TTC549 (cell line): ENCODE data around the gene DYNLT3.

Experiments used
- FAIRE-seq: peaks from 2 replicates; lab custom pipeline; 2012; peaks lifted over from hg19 to GRCh38; lab: Jason Lieb, UNC

Gene DYNLT3

DNA sequence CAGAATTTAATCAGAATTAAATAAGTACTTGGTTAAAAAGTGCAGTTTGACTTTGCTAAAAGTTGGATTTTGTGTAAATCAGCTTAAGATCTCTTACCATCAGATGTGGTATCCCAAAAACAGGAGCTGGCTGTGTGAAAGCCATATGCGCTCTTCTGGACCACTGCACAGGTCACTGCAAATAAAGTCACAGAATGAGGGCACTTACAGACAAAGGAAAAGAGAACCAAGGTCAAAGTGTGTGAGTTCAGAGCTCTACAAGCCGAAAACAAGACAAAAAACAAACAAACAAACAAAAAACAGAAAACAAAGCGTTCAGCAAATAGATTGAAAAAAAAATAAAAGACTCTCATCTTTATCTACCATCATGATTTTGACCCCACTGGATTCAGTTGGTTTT lies 6.4 kb downstream of the DYNLT3 start:
- no peak for FAIRE-seq

GRCh38 chrX:37834937-37835336 lies 12.4 kb downstream of the DYNLT3 start:
- no peak for FAIRE-seq

DNA sequence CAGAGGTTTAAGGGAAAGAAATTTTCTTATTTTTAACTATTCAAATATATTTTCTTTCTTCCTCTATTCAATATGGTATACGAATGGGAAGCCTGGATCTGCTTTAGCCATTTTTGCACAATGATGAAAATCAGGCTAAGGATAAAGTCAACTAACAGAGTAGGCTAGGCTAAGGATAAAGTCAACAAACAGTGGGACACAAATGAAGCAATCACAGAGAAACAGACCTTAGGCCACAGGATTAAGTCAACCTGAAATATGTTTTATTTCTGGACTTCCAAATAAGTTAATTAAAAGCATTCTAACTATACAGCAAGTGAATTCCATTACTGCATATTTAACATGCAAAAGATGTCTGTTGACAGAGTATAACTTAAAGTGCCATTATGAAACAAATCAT lies 17.0 kb downstream of the DYNLT3 start:
- no peak for FAIRE-seq

GRCh38 chrX:37829721-37830120 lies 17.6 kb downstream of the DYNLT3 start:
- no peak for FAIRE-seq

GRCh38 chrX:37825215-37825842 lies 22.0 kb downstream of the DYNLT3 start:
- no peak for FAIRE-seq

DNA sequence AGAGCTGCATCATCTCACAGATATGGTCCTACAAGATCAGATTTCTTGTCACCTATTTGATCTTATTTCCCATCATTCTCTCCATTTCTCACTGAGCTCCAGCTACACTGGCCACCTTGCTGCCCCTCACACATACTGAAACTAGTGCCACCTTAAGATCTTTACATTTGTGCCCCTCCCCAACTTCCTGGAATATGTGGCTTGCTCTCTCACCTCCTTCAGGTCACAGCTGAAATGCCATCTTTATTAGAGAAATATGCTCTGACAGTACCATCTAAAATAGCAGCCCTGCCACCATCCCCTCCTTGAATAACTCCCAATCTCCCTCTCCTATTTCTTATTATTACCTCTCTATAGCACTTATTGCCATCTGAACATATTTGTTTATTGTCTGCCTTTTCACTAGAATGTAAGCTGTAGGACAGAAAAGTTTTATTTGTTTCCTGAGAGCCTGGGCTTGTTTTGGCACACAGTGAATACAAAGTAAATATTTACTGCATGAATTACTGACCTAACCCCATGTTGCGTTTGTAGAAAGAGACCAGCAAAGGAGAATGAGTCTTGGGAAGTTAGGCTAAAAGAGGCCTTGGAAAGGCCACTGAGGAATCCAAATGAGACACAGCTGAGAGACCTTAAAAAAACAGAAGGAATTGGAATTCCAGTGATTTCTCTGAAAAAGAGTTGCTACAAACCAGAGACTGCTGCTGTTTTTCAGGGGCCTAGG lies 22.7 kb downstream of the DYNLT3 start:
- FAIRE-seq: no peak

GRCh38 chrX:37820646-37821045 lies 26.7 kb downstream of the DYNLT3 start:
- no peak for FAIRE-seq

- FAIRE-seq: no peak
Observed at GRCh38 chrX:37818031-37818430, 29.3 kb downstream of the DYNLT3 start.

DNA sequence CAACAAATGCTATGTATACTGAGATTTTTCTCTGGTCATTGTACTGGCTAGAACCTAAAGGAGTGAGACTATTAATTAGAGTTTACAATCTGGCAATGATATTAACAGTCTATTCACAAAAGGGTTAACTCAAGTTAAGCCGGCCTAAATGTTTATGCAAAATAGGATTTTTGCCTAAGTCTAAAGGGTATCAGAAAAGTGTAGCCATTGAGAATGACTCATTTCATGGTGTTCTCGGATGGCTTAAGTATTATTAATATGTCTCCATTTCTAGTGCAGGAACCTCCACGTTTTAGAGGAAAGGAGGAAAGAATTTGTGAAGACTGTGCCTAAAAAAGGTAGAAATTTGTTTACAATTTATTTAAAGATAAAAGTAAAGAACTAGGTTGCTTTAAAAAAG lies 29.8 kb downstream of the DYNLT3 start:
- no peak for FAIRE-seq

- no peak for FAIRE-seq
Observed at GRCh38 chrX:37817176-37817575, 30.2 kb downstream of the DYNLT3 start.

DNA sequence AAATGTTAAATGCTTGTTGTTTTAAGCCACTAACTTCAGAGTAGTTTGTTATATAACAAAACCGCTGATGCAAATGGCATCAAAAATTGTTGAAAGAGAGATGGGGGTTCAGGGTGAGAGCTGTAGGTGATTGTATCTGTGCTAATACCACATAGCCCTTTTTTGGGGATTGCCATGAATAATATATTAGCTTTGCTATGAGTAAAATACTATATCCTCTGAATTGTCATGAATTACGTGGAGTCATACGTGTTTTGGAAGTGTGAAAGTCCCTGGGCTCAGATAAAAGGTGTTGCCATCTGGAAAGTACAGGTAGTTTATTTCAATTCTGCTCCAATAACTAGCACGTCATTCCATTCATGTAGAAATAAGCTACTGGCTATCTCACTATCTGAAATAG lies 30.6 kb downstream of the DYNLT3 start:
- FAIRE-seq: no peak

GRCh38 chrX:37815366-37815765 lies 32.0 kb downstream of the DYNLT3 start:
- FAIRE-seq: no peak

DNA sequence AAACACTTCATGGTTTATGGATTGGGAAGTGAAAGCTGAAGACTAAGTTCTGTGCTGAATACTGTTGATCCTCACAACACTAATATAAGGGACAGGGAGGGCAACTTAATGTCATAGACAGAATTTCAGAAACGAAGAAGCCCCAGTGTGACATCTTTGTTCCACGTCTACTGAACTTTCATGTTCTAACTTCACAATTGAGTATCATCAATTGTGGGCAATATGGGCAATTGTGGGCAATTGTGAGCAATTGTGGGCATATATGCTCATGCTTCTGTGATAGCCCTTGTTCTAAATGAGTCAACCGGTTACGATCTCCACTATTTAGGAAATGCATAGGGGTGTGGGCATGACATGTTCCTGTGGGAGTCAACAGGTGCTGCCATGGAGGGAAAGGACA lies 33.8 kb downstream of the DYNLT3 start:
- FAIRE-seq: no peak

GRCh38 chrX:37812110-37812509 lies 35.3 kb downstream of the DYNLT3 start:
- FAIRE-seq: no peak

- FAIRE-seq: no peak
Observed at GRCh38 chrX:37809970-37810369, 37.4 kb downstream of the DYNLT3 start.

DNA sequence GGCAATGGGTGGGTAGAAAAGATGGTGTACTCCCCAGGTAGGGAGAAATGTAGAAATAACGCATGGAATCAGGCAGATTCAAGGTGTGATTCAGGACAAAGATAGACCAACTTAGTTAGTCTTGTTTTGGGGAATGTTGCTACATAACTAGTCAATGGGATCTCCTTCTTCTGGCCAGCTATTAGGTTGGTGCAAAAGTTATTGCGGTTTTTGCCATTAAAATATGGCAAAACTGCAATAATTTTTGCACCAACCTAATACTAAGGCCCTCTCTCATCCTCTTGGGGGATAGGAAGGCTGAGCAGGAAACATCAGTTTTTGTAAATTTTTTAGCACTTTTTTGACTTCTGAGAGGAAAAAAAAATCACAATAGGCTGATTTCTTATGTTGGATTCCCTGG lies 44.3 kb downstream of the DYNLT3 start:
- no peak for FAIRE-seq

DNA sequence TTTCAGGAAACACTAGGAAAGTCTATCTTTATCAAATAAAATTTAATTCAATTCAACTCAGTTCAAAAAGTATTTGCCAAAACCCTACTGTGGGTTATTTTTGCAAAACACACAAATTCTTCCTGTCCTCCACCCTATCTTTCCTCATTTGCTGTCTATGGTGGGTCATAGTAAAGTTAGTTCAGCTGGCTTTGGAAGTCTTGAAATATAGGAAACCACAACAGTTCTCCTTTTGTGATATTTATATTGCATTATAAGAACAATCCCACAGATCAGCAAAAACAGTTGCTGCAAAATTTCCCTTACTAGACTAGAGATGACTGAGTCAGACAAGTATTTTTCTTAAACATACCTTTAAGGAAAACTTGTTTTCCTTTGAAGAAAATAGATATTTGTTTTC lies 45.3 kb downstream of the DYNLT3 start:
- FAIRE-seq: no peak

DNA sequence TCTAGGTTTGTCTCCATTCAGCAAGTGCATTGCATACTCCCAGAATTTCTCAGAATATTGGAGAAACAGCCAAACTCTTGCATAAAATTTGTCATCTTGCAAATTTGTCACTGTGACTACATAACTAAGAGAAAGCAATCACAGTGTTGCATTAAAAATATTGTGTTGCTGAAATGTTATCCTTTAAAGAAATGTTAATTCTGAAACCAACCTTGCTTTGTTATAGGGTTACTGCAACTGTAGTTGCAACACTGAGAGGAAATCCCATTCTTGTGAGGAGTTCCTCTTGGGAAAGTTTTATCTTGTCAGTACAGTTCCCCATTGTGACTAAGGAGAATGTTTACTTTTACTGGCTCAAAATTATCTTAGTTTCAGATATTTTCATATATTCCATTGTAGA lies 46.7 kb downstream of the DYNLT3 start:
- FAIRE-seq: no peak

DNA sequence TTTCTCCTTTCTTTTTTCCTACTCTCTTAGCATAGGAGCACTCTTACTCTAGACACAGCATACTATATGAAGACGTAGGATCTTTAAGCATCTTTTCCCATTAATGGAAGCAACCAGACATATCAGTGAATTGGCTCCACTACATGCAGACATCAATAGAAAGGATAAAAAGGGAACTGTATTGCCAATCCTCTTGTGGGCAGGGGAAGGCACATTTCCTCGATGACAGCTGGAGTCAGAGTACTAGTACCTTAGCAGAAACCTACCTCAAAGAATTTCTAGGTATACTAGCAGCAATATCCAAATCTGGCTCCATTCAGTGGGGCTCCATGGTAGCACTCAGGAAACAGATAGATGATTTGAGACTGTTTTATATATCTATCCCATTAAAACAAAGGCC lies 47.4 kb downstream of the DYNLT3 start:
- no peak for FAIRE-seq

- no peak for FAIRE-seq
Observed at GRCh38 chrX:37796805-37797204, 50.6 kb downstream of the DYNLT3 start.

- FAIRE-seq: no peak
Observed at GRCh38 chrX:37796310-37796709, 51.1 kb downstream of the DYNLT3 start.
